COLO668 (cell line): ENCODE results near the gene ANKRD13D.

Experiments used
- DNase-seq: peaks from one replicate; lab custom pipeline; 2025; ENCODE audit not compliant: unreplicated experiment; lab: John Stamatoyannopoulos, UW

ANKRD13D gene

GRCh38 chr11:67285541-67286498 lies 3.3 kb upstream of the ANKRD13D start:
- DNase-seq: no peak

GRCh38 chr11:67286621-67287333 lies 2.3 kb upstream of the ANKRD13D start:
- DNase-seq: no peak

GRCh38 chr11:67287355-67288197 lies 1.5 kb upstream of the ANKRD13D start:
- DNase-seq: no peak

GRCh38 chr11:67288198-67288451 lies 978 bp upstream of the ANKRD13D start:
- no peak for DNase-seq

- peak; percentile 95 for DNase-seq
Measured at GRCh38 chr11:67288452-67289225, 464 bp upstream of the ANKRD13D start.

- DNase-seq: no peak
Measured at GRCh38 chr11:67289651-67290479, 762 bp downstream of the ANKRD13D start.

GRCh38 chr11:67290801-67291200 lies 1.7 kb downstream of the ANKRD13D start:
- DNase-seq: no peak

GRCh38 chr11:67291481-67292381 lies 2.6 kb downstream of the ANKRD13D start:
- peak; percentile 7 for DNase-seq

- no peak for DNase-seq
Measured at GRCh38 chr11:67292671-67293070, 3.6 kb downstream of the ANKRD13D start.

- no peak for DNase-seq
Measured at GRCh38 chr11:67293090-67293489, 4.0 kb downstream of the ANKRD13D start.

- DNase-seq: no peak
Measured at GRCh38 chr11:67295846-67296245, 6.7 kb downstream of the ANKRD13D start.

GRCh38 chr11:67298786-67299185 lies 9.7 kb downstream of the ANKRD13D start:
- DNase-seq: no peak

GRCh38 chr11:67299471-67300191 lies 10.5 kb downstream of the ANKRD13D start:
- no peak for DNase-seq

- no peak for DNase-seq
Measured at GRCh38 chr11:67300256-67300755, 11.2 kb downstream of the ANKRD13D start.

GRCh38 chr11:67300756-67301312 lies 11.7 kb downstream of the ANKRD13D start:
- no peak for DNase-seq

GRCh38 chr11:67301313-67301921 lies 12.3 kb downstream of the ANKRD13D start:
- no peak for DNase-seq

GRCh38 chr11:67301951-67302516 lies 12.9 kb downstream of the ANKRD13D start:
- DNase-seq: peak; percentile 79
